ENCODE data around the gene UBE2F.

- TF ChIP-seq POLR2AphosphoS5 (IDR thresholded peaks at IDR 0.05; ENCODE audit: low read depth, low read length), result no peak
- no peak for TF ChIP-seq TAF1 (IDR thresholded peaks at IDR 0.05; ENCODE audit: borderline replicate concordance, insufficient read depth, low read length)
- TF ChIP-seq FOXP2 (optimal IDR thresholded peaks at IDR 0.05; ENCODE audit: borderline replicate concordance, extremely low read depth, extremely low read length, insufficient read depth), result no peak
- no peak for TF ChIP-seq REST (IDR thresholded peaks at IDR 0.05; ENCODE audit: insufficient read depth in 1 of 2, low read depth in 2 of 2, low read length in 2 of 2)
- no peak for TF ChIP-seq SIN3A (IDR thresholded peaks at IDR 0.05; ENCODE audit: borderline replicate concordance, insufficient read depth, low read length)
Observed at GRCh38 chr2:238007924-238008323, 41.1 kb downstream of the UBE2F start.
